NB4 (cell line): Measurements from ENCODE around the gene ZP1.

ENCODE experiments used
- MYC ChIP-seq: IDR thresholded peaks from 2 replicates; pipeline ENCODE4 v1.6.1; 2011; ENCODE audit warnings: low read depth, low read length
- POLR2A ChIP-seq: IDR thresholded peaks from 2 replicates; pipeline ENCODE4 v1.6.1; 2011; ENCODE audit warnings: mild to moderate bottlenecking; ENCODE audit not compliant: insufficient read length; ENCODE audit errors: extremely low read depth
- TF ChIP-seq, protein P1 (sequence below): IDR thresholded peaks from one replicate; pipeline ENCODE4 v1.5.1; 2012; ENCODE audit warnings: low read depth, low read length
- TF ChIP-seq, protein P2 (sequence below): IDR thresholded peaks from 2 replicates; pipeline ENCODE4 v1.6.1; 2011; ENCODE audit warnings: low read depth, low read length

DNA sequence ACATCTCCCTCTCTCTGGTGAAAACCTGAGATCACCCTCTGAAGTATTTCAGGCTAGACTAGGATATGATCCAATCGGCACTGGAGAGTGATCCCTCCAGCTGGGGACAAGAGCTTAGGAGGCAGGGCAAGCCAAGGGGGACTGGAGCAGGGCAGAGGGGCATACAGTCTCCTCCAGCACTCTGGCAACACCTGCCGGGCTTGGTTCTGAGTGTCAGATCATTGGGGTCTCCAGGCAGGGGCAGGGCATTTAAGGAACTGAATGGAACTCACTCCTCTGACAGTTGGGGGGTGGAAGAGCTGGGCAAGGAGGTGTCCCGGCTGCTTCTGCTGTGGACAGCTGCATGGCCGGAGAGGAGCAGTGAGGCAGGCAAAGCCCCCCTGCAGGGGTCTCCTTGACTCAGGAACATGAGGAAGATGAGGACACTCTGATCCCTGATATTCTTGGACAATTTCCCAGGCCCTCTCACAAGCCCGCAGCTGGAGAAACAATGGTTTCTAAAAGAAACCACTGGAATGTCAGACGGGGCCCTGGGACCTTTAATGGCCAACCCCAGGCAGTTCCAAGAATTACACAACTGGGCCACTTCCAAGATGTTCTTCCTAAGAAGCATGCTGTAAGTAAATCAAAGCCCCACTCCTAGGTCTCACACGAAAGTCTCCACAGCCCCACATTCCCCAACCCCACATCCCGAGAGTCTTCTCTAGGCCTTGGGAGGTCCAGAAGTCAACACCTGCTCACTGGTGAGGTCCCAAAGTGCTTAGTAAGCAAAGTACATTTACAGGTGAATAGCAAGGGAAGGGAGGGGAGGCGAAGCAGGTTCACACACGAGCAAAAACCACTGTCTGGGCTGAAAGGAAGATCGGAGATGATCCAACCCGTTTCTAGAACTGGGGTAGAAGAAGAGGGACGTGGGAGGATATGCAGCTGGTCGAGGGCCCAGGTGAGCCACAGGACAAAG lies 26.6 kb upstream of the ZP1 start:
- TF ChIP-seq, protein P1, sequence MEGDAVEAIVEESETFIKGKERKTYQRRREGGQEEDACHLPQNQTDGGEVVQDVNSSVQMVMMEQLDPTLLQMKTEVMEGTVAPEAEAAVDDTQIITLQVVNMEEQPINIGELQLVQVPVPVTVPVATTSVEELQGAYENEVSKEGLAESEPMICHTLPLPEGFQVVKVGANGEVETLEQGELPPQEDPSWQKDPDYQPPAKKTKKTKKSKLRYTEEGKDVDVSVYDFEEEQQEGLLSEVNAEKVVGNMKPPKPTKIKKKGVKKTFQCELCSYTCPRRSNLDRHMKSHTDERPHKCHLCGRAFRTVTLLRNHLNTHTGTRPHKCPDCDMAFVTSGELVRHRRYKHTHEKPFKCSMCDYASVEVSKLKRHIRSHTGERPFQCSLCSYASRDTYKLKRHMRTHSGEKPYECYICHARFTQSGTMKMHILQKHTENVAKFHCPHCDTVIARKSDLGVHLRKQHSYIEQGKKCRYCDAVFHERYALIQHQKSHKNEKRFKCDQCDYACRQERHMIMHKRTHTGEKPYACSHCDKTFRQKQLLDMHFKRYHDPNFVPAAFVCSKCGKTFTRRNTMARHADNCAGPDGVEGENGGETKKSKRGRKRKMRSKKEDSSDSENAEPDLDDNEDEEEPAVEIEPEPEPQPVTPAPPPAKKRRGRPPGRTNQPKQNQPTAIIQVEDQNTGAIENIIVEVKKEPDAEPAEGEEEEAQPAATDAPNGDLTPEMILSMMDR, result no peak
- TF ChIP-seq POLR2A (no peak), MYC (no peak)
- TF ChIP-seq, protein P2, sequence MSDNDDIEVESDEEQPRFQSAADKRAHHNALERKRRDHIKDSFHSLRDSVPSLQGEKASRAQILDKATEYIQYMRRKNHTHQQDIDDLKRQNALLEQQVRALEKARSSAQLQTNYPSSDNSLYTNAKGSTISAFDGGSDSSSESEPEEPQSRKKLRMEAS, result no peak
